Right lung (tissue), 10 donors: ENCODE data around the gene SOX21. TPM values are rescaled to one million over a fixed set of nuclear protein-coding genes. Genes with fewer than 3 reads are reported as not detected.
"Not testable (repeated sequence)": the region's sequence is repeated elsewhere in the genome, so short reads cannot be mapped to it uniquely, and the experiment has no call there.

Experiments
- DNase-seq, 2 donors: peaks; one replicate each; pipeline ENCODE4 v3.0.0-alpha.2; 2013
- long read RNA-seq, 8 donors: transcript quantifications; one replicate each; lab custom pipeline, GENCODE V29; 2026
- polyA plus RNA-seq, 5 donors: library from polyadenylated mRNA; unstranded; fragments of 120-200 nt; gene quantifications; one replicate each; pipeline versions ENCODE4 v1.2.1 to v1.2.3, GENCODE V29; 2013; ENCODE audit warnings: inconsistent platforms in 1 of 5, low replicate concordance in 1 of 5; ENCODE audit not compliant: insufficient read length in 5 of 5, insufficient read depth in 1 of 5

SOX21 gene
- under 1 TPM; 0.35 to 0.66 (median 0.47) TPM for polyA plus RNA-seq
- long read RNA-seq, donor 1, partial matches to known transcripts: 0 of 3 reads
- long read RNA-seq, donor 1, other reads (novel, unspliced or antisense): 0 of 3 reads
- long read RNA-seq, donor 2: 0 reads
- long read RNA-seq, donor 3: 0 reads
- long read RNA-seq, donor 4: 0 reads
- long read RNA-seq, donor 5, partial matches to known transcripts: 0 of 1 reads
- long read RNA-seq, donor 5, other reads (novel, unspliced or antisense): 0 of 1 reads
- long read RNA-seq, donor 6: 0 reads
- long read RNA-seq, donor 7: 0 reads
- long read RNA-seq, donor 8: 0 reads

GRCh38 chr13:94712287-94712811 lies at the start of gene SOX21:
TSS of gene SOX21 (minus strand) at chr13:94712545. CDS start at chr13:94712049, 496 bp downstream.
- DNase-seq: no peak

GRCh38 chr13:94761407-94761806 lies 49.1 kb upstream of the SOX21 start:
- no peak for DNase-seq

- no peak for DNase-seq
Measured at GRCh38 chr13:94759120-94759728, 46.9 kb upstream of the SOX21 start.

- DNase-seq: no peak
Measured at GRCh38 chr13:94758436-94758960, 46.2 kb upstream of the SOX21 start.

- DNase-seq: no peak
Measured at GRCh38 chr13:94753327-94753726, 41.0 kb upstream of the SOX21 start.

GRCh38 chr13:94749162-94749561 lies 36.8 kb upstream of the SOX21 start:
- DNase-seq: no peak

GRCh38 chr13:94739235-94739634 lies 26.9 kb upstream of the SOX21 start:
- DNase-seq: no peak

- no peak for DNase-seq
Measured at GRCh38 chr13:94731028-94731427, 18.7 kb upstream of the SOX21 start.

- not testable (repeated sequence) for DNase-seq
Measured at GRCh38 chr13:94729941-94730340, 17.6 kb upstream of the SOX21 start.

GRCh38 chr13:94726425-94726824 lies 14.1 kb upstream of the SOX21 start:
- DNase-seq: no peak

GRCh38 chr13:94722609-94723345 lies 10.4 kb upstream of the SOX21 start:
- no peak for DNase-seq

GRCh38 chr13:94718697-94719096 lies 6.4 kb upstream of the SOX21 start:
- DNase-seq: not testable (repeated sequence)

- DNase-seq: no peak
Measured at GRCh38 chr13:94717916-94718315, 5.6 kb upstream of the SOX21 start.

GRCh38 chr13:94716016-94716415 lies 3.7 kb upstream of the SOX21 start:
- no peak for DNase-seq

- DNase-seq: no peak
Measured at GRCh38 chr13:94713561-94714182, 1.3 kb upstream of the SOX21 start.

GRCh38 chr13:94712812-94713560 lies 641 bp upstream of the SOX21 start:
- no peak for DNase-seq

GRCh38 chr13:94711561-94712286 lies 621 bp downstream of the SOX21 start:
- no peak for DNase-seq

- no peak for DNase-seq
Measured at GRCh38 chr13:94710881-94711560, 1.3 kb downstream of the SOX21 start.

- no peak for DNase-seq
Measured at GRCh38 chr13:94710065-94710781, 2.1 kb downstream of the SOX21 start.
